Inferior parietal cortex (tissue), 1 donor: ENCODE measurements around the gene SSX2B.
"Not testable (repeated sequence)": the region's sequence is repeated elsewhere in the genome, so short reads cannot be mapped to it uniquely, and the experiment has no call there.

Source experiments
- DNase-seq: peaks from one replicate; pipeline ENCODE4 v3.0.0-alpha.2; 2016; ENCODE audit errors: extremely low spot score

SSX2B gene, protein sequence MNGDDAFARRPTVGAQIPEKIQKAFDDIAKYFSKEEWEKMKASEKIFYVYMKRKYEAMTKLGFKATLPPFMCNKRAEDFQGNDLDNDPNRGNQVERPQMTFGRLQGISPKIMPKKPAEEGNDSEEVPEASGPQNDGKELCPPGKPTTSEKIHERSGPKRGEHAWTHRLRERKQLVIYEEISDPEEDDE

DNA sequence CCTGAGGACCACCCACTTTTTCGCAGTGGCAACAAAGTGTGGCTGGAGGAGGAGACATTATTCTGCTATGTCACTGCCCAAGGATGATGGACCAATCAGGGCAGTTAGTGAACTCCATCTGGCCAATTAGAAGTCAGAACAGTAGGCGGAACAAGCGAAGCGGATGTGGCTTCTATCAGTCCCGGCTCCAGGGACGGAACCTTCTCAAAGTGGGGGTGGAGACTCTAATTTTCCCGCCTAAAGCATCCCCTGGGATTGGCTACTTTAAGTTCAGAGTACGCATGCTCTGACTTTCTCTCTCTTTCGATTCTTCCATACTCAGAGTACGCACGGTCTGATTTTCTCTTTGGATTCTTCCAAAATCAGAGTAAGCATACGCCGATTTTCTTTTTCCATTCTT lies at the start of gene SSX2B:
Gene SSX2B, plus strand, starts transcription at position 301 of the 400 bp plus-strand sequence. CDS start 1,429 bp downstream, outside the sequence.
- not testable (repeated sequence) for DNase-seq

DNA sequence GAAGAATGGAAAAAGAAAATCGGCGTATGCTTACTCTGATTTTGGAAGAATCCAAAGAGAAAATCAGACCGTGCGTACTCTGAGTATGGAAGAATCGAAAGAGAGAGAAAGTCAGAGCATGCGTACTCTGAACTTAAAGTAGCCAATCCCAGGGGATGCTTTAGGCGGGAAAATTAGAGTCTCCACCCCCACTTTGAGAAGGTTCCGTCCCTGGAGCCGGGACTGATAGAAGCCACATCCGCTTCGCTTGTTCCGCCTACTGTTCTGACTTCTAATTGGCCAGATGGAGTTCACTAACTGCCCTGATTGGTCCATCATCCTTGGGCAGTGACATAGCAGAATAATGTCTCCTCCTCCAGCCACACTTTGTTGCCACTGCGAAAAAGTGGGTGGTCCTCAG lies 44.0 kb upstream of the SSX2B start, which contains the start of gene SSX2:
Gene SSX2, minus strand, starts transcription at position 101 of the 400 bp plus-strand sequence. CDS start 1,429 bp downstream, outside the sequence.
- DNase-seq = not testable (repeated sequence)

DNA sequence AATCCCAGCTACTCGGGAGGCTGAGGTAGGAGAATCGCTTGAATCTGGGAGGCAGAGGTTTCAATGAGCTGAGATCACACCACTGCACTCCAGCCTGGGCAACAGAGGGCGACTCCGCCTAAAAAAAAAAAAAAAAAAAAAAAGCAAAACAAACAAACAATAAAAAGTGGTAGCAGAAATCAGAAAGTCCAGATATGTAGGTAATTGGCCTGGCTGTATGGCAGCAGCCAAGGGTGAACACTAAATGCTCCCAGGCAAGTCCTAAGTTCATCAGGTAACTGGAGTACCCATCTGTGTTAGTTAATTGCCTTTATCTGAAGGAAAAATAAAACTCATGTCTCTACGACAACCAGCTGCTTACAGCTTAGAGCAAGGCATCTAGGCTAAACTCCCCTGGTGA lies 14.9 kb downstream of the SSX2B start:
- not testable (repeated sequence) for DNase-seq

DNA sequence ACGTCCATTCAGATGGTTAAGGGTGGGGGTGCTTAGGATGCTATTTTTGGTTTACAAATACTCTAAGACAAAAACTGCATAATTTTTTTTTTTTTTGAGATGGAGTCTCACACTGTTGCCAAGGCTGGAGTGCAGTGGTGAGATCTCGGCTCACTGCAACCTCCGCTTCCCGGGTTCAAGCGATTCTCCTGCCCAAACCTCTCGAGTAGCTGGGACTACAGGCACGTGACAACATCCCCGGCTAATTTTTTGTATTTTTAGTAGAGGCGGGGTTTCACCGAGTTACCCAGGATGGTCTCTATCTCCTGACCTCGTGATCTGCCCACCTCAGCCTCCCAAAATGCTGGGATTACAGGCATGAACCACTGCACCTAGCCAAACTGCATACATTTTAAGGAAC lies 22.5 kb downstream of the SSX2B start:
- DNase-seq = not testable (repeated sequence)

DNA sequence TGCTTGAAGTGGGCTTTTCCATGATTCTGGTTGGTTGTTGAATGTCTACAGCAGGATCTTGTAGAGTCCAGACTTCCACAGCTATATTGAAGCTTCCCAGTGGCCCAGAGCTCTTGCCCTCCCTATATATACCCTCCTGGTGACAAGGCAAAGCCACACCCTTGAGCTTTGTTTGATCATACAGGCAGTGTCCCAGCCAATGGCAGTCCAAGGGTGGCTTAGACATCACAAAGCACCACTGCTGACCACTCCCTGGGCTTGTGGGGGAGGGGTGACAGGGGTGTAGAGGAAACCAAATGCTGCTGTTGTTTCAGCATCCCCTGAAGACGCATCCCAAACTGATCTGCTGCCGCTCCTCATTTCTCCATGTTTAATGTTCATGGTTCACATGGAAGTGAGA lies 46.3 kb downstream of the SSX2B start, which contains the start of gene SPANXN5:
Gene SPANXN5, minus strand, starts transcription at position 101 of the 400 bp plus-strand sequence. Its CDS starts 79 bp downstream, at position 22.
- DNase-seq = not testable (repeated sequence)

DNA sequence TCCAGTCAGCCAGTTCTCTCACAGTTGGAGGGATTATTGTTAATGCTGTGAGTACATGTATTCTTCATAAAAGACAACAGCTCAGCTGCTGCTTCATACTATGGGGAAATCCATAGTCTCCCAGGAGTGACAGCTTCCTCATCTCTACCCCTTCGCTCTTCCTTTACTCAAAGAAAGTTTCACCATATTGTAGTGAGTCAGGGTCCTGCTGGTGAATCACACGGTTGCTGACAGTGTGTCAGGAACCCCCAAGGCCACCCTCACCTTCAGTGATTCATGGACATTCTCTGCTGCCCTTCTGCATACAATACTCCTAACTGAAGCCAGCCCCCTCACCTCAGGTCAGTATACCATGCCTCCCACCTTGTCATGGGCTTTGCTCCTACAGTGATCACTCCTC lies 53.8 kb downstream of the SSX2B start:
- DNase-seq = not testable (repeated sequence)
